OCI-LY7 (cell line): Measurements from ENCODE around the gene ZNHIT3. TPM values are rescaled to one million over a fixed set of nuclear protein-coding genes. Genes with fewer than 3 reads are reported as not detected.
"Not testable (repeated sequence)": the region's sequence is repeated elsewhere in the genome, so short reads cannot be mapped to it uniquely, and the experiment has no call there.

Source experiments
- BruUV-seq: library from RNA; stranded (reverse); fragments of 400-500 nt; replicated peaks from 2 replicates; lab custom pipeline; 2021; lab: Mats Ljungman, UMichigan
- CTCF ChIA-PET: fragments of 300-600 bp; sonication (Branson Sonifier 250); formaldehyde crosslinking; loops from one replicate; lab custom pipeline; 2022; ENCODE audit warnings: antibody characterized with exemption; ENCODE audit not compliant: unreplicated experiment; lab: Charles Lee
- POLR2A ChIA-PET: fragments of 300-600 bp; sonication (Branson Sonifier 250); formaldehyde crosslinking; loops from one replicate; lab custom pipeline; 2022; ENCODE audit warnings: antibody characterized with exemption; lab: Charles Lee
- DNase-seq: peaks from one replicate; pipeline ENCODE4 v3.0.0-alpha.2; 2015; ENCODE audit warnings: low spot score
- H2AFZ ChIP-seq: fragments of 200-600 bp; sonication (generic), shearing (Covaris generic); 2 replicates; pipeline ENCODE4 v1.6.1; 2014; ENCODE audit warnings: mild to moderate bottlenecking, antibody characterized with exemption, low read length, moderate library complexity
- H3K27ac ChIP-seq: fragments of 200-600 bp; sonication (generic); 2 replicates; pipeline ENCODE4 v1.5.1; 2014; ENCODE audit warnings: mixed run types, low read depth, mild to moderate bottlenecking, moderate library complexity, low read length, inconsistent platforms; ENCODE audit not compliant: poor library complexity, severe bottlenecking
- H3K36me3 ChIP-seq: fragments of 200-600 bp; sonication (generic); 2 replicates; pipeline ENCODE4 v1.6.1; 2014; ENCODE audit warnings: mild to moderate bottlenecking, antibody characterized with exemption, low read length, moderate library complexity, mixed read lengths; ENCODE audit not compliant: insufficient read depth
- H3K4me1 ChIP-seq: fragments of 200-600 bp; sonication (generic); 2 replicates; pipeline ENCODE4 v1.5.1; 2014; ENCODE audit warnings: mild to moderate bottlenecking, low read length; ENCODE audit not compliant: insufficient read depth, poor library complexity, severe bottlenecking
- H3K4me2 ChIP-seq: fragments of 200-600 bp; sonication (generic); 2 replicates; pipeline ENCODE4 v1.6.1; 2014; ENCODE audit warnings: mild to moderate bottlenecking, low read length
- H3K4me3 ChIP-seq: fragments of 200-600 bp; sonication (generic); 2 replicates; pipeline ENCODE4 v1.5.1; 2014; ENCODE audit warnings: mild to moderate bottlenecking, low read depth, low read length; ENCODE audit not compliant: poor library complexity, severe bottlenecking
- H3K79me2 ChIP-seq: fragments of 200-600 bp; sonication (generic); 2 replicates; pipeline ENCODE4 v1.6.1; 2016; ENCODE audit warnings: low read depth, mild to moderate bottlenecking, low read length, moderate library complexity, mixed read lengths; ENCODE audit not compliant: insufficient read depth
- H3K9me2 ChIP-seq: fragments of 200-600 bp; sonication (generic); 2 replicates; pipeline ENCODE4 v1.6.1; 2016; ENCODE audit warnings: mild to moderate bottlenecking, low read length, mixed read lengths; ENCODE audit not compliant: insufficient read depth
- H3K9me3 ChIP-seq: fragments of 200-600 bp; sonication (generic); 2 replicates; pipeline ENCODE4 v1.6.1; 2014; ENCODE audit warnings: mild to moderate bottlenecking, mixed run types, low read length, mixed read lengths
- H4K20me1 ChIP-seq: fragments of 200-600 bp; sonication (generic); 2 replicates; pipeline ENCODE4 v1.6.1; 2014; ENCODE audit warnings: mild to moderate bottlenecking, antibody characterized with exemption, low read length, moderate library complexity, mixed read lengths; ENCODE audit not compliant: insufficient read depth
- CTCF ChIP-seq: fragments of 200-600 bp; sonication (generic); conservative IDR thresholded peaks from 2 replicates; pipeline ENCODE4 v1.5.1; 2014; ENCODE audit warnings: mild to moderate bottlenecking, antibody characterized with exemption, low read length, moderate library complexity, mixed read lengths
- EZH2phosphoT487 ChIP-seq: fragments of 200-600 bp; sonication (generic); IDR thresholded peaks from 2 replicates; pipeline ENCODE4 v1.6.1; 2018; ENCODE audit warnings: low read depth, borderline replicate concordance, mild to moderate bottlenecking, mixed run types, antibody characterized with exemption, low read length, moderate library complexity, mixed read lengths
- intact Hi-C: fragments of 100-400 bp; cut with micrococcal nuclease; formaldehyde crosslinking; loops from one replicate; pipeline ENCODE4 v1.10.0; 2022; ENCODE audit not compliant: unreplicated experiment
- total RNA-seq, 2 experiments: library from RNA; depleted of rRNA in 1 of 2; stranded (reverse); fragments of >200 nt in 1 of 2; shearing (Covaris generic) in 1 of 2; gene quantifications; 2 replicates each; pipeline ENCODE4 v1.2.3, GENCODE V29; 2014 to 2022

Gene ZNHIT3
- total RNA-seq, 2 experiments from 2014 or later: 40.4 to 47.7 TPM

GRCh38 chr17:36482611-36483504, 3.6 kb upstream of the ZNHIT3 start:
- no peaks in the 10 kb centered on the region for H4K20me1 ChIP-seq

DNA sequence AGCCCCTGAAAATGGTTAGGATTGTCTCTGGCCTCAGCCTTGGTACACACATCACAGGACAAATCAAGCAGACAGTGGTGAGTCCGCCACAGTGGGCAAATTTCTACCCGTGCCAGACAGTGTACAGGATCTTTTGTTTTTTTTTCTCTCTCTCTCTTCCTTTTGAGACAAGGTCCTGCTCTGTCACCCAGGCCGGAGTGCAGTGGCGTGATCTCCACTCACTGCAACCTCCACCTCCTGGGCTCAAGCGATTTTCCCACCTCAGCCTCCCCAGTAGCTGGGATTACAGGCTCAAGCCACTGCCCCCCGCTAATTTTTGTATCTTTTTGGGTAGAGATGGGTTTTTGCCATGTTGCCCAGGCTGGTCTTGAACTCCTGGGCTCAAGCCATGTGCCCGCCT, 2.5 kb upstream of the ZNHIT3 start:
- peaks cover 17% of the 10 kb centered on the region for H3K4me1 ChIP-seq
- BruUV-seq, H2AFZ ChIP-seq, POLR2A ChIA-PET, H3K27ac ChIP-seq, intact Hi-C loops, H3K36me3 ChIP-seq, CTCF ChIA-PET, H3K4me2 ChIP-seq, DNase-seq, H3K4me3 ChIP-seq, H3K9me2 ChIP-seq, H3K9me3 ChIP-seq, H4K20me1 ChIP-seq: not testable (repeated sequence)
- H3K79me2 ChIP-seq: peaks cover 23% of the 10 kb centered on the region; the same call in 1 of the 2 replicates

More at GRCh38 chr17:36482611-36483504, 3.6 kb upstream of the ZNHIT3 start:
- intact Hi-C loops: no loop called here
- Histone ChIP-seq H2AFZ (no peak overlapping the region), H3K36me3 (no peaks in the 10 kb centered on the region), H3K4me1 (peaks cover 17% of the 10 kb centered on the region), H3K79me2 (peaks cover 12% of the 10 kb centered on the region; the same call in 1 of the 2 replicates), H3K4me2 (no peak overlapping the region), H3K9me3 (no peaks in the 10 kb centered on the region), H3K4me3 (no peak overlapping the region), H3K27ac (no peak overlapping the region), H3K9me2 (no peaks in the 10 kb centered on the region)
- ChIA-PET POLR2A (no interaction called here), CTCF (no interaction called here)
- DNase-seq: peak; percentile 29
- no TSS peak for BruUV-seq
- TF ChIP-seq CTCF: peak; percentile 70
- no peak for TF ChIP-seq EZH2phosphoT487

DNA sequence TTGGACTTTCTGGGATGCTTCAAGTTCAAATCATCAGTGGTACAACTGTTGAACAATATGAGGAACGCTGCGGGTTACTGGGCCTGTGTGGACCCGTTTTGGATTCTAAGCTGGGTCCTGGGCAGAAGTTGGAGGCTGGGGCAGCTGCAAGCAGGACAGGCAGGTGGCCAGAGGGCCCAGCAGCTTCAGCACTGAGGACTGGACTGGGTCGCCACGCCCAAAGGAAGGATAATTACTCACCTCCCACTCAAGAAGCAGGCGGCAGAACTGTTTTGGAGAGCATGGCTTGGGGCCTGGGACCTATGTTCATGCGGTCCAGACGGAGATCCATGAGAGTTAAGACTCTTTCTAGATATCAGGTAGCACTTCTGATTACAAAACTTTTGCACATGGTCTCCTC, 1.5 kb upstream of the ZNHIT3 start:
- CTCF ChIA-PET: no interaction called here
- Histone ChIP-seq H3K9me3 (peaks cover under 1% of the 10 kb centered on the region; the same call in 1 of the 2 replicates), H3K4me2 (peak overlapping the region; percentile 94), H3K4me1 (peaks cover 17% of the 10 kb centered on the region), H3K79me2 (peaks cover 33% of the 10 kb centered on the region; the same call in 1 of the 2 replicates), H3K27ac (peak overlapping the region; percentile 71), H3K9me2 (no peaks in the 10 kb centered on the region), H4K20me1 (no peaks in the 10 kb centered on the region), H3K4me3 (peak overlapping the region; percentile 94), H3K36me3 (peaks cover 16% of the 10 kb centered on the region), H2AFZ (peak overlapping the region; percentile 95)
- TF ChIP-seq CTCF (no peak), EZH2phosphoT487 (no peak)
- intact Hi-C loops: loop anchor here (5.0 kb wide), 1 partner anchor 47 kb away; the partner anchor contains the start of genes MYO19 and PIGW
- no TSS peak for BruUV-seq
- POLR2A ChIA-PET: interaction anchor here (1.0 to 1.5 kb wide), 2 partner anchors 10 to 14 kb away, joined by 4 to 5 read pairs; no protein-coding TSS in a partner anchor
- no peak for DNase-seq
